ENCODE data around the gene FCHO1.
"Not testable (repeated sequence)": the region's sequence is repeated elsewhere in the genome, so short reads cannot be mapped to it uniquely, and the experiment has no call there.

GRCh38 chr19:17777840-17778239 is 26.6 kb downstream of the FCHO1 start:
- TF ChIP-seq, protein P1, sequence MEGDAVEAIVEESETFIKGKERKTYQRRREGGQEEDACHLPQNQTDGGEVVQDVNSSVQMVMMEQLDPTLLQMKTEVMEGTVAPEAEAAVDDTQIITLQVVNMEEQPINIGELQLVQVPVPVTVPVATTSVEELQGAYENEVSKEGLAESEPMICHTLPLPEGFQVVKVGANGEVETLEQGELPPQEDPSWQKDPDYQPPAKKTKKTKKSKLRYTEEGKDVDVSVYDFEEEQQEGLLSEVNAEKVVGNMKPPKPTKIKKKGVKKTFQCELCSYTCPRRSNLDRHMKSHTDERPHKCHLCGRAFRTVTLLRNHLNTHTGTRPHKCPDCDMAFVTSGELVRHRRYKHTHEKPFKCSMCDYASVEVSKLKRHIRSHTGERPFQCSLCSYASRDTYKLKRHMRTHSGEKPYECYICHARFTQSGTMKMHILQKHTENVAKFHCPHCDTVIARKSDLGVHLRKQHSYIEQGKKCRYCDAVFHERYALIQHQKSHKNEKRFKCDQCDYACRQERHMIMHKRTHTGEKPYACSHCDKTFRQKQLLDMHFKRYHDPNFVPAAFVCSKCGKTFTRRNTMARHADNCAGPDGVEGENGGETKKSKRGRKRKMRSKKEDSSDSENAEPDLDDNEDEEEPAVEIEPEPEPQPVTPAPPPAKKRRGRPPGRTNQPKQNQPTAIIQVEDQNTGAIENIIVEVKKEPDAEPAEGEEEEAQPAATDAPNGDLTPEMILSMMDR (IDR thresholded peaks at IDR 0.05): not testable (repeated sequence)
- not testable (repeated sequence) for TF ChIP-seq EZH2 (IDR thresholded peaks at IDR 0.05)

Data from neural progenitor cell (in vitro differentiated cells).